GOT3 (cell line): ENCODE results near the gene TRAM2.
"Not testable (repeated sequence)": the region's sequence is repeated elsewhere in the genome, so short reads cannot be mapped to it uniquely, and the experiment has no call there.

Experiments used
- DNase-seq: peaks from one replicate; lab custom pipeline; 2025; ENCODE audit warnings: mixed read lengths; lab: John Stamatoyannopoulos, UW

TRAM2 gene

GRCh38 chr6:52493669-52494068, 83.2 kb downstream of the TRAM2 start:
- DNase-seq: no peak

GRCh38 chr6:52491203-52492069, 85.4 kb downstream of the TRAM2 start:
- no peak for DNase-seq

DNA sequence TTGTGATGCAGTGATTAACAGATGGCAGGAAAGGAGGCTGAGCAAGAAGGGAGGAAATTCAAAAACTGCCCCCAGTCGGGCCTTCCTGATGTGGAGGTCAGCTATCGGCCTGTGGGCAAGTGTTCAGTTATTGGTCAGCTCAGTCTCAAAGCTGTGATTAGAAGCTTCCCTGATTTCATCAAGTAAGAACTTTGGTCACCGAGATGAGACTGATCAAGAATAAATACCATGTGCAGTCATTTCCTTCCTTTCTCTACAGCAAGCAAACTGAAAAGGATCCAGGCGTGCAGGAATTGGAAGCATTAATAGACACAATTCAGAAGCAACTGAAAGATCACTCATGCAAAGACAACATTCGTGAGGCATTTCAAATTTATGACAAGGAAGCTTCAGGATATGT, 87.0 kb downstream of the TRAM2 start:
- no peak for DNase-seq

DNA sequence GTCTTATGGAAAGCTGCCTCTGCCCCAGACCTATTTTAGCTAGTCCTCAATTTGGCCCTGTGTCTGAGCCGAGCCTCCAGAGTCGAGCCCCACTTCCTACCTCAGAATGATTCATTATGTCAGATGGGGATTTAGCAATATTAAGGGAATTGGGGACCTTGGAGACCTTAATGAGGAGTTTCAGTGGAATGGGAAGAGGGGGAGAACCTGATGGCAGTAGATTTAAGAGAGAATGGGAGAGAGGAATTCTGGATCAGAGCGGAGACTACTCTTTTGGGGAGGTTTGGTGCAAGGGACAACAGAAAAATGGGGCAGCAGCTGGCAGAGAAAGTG, 93.2 kb downstream of the TRAM2 start:
- DNase-seq: no peak

GRCh38 chr6:52482903-52483670, 93.8 kb downstream of the TRAM2 start:
- no peak for DNase-seq

DNA sequence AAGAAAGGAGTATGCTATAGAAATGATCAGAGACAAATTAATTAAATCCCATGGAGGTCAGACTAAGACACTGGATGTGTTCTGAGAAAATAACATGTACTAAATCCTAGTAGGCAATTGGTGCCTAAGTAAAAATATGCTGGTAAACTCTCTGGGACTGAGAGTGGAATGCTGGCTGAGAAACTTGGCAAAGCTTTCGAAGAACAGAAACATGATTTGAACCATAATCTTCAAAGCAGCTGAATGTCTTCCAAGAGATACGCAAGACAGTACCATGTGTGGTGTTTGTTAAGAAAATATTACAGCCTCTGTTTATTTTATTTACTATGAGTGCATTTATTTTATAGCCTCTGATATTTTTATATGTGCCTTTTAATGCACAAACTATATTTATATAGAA, 101.6 kb downstream of the TRAM2 start:
- no peak for DNase-seq

- no peak for DNase-seq
These were observed 102.7 kb downstream of the TRAM2 start for GRCh38 chr6:52474173-52474572.

GRCh38 chr6:52461194-52461593, 115.7 kb downstream of the TRAM2 start:
- not testable (repeated sequence) for DNase-seq

GRCh38 chr6:52457096-52457495, 119.8 kb downstream of the TRAM2 start:
- DNase-seq: no peak

DNA sequence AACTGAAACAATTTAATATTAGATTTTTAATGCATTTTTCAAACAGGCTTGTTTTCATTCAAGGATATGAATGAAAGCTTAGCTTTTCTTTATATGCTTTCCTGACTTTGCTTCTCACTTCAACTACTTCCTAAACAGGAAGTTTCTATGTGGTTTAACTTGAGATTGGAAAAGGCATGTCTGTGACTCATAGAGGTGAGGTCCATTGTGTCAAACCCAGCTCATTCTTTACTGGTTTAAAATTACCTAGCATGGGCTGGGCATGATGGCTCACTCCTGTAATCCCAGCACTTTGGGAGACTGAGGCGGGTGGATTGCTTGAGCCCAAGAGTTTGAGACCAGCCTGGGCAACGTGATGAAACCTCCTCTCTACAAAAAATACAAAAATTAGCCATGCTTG, 122.3 kb downstream of the TRAM2 start:
- no peak for DNase-seq
